ENCODE data around the gene DSCAML1. TPM values are rescaled to one million over a fixed set of nuclear protein-coding genes. Genes with fewer than 3 reads are reported as not detected.

Gene DSCAML1
- total RNA-seq, 1 donor from 2014 or later, result 0.16 TPM

DNA sequence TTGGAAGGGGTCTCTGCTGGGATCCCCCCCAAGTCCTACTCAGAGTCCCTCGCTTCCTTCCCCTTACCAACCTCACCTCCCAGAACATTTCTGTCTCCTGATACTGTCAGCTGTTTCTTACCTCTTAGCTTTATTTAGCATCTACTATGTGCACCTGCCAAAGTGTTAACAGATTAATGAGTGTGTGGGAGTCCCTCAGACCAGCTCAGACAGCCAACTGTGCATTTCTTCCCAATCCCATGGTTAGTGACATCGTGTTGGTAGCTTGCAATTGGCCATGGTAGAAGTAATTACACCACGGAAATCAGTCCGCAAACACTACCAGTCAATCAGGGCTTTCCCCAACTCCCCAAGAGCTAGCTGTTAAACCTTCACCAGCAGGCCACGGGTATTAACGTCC is 150.6 kb downstream of the DSCAML1 start:
- Histone ChIP-seq H3K9ac (ENCODE audit: low read length) (no peak overlapping the region), H3K4me2 (ENCODE audit: low read length) (no peak overlapping the region), H3K4me1 (ENCODE audit: insufficient read depth, low read length) (no peaks in the 10 kb centered on the region), H3K9me3 (ENCODE audit: insufficient read depth, low read depth, low read length) (no peaks in the 10 kb centered on the region), H3K27me3 (ENCODE audit: insufficient read depth, low read length) (peaks cover 2% of the 10 kb centered on the region), H3K4me3 (ENCODE audit: insufficient read depth, low read depth, low read length) (no peak overlapping the region), H2AFZ (ENCODE audit: low read depth, low read length) (no peak overlapping the region), H4K20me1 (ENCODE audit: insufficient read depth, low read length) (no peaks in the 10 kb centered on the region), H3K79me2 (ENCODE audit: insufficient read depth, low read length) (no peaks in the 10 kb centered on the region), H3K27ac (ENCODE audit: low read depth, low read length) (no peak overlapping the region), H3K36me3 (ENCODE audit: insufficient read depth, low read length) (no peaks in the 10 kb centered on the region)
- peaks cover 9% of the 10 kb centered on the region for H3K4me1 Mint-ChIP-seq (ENCODE audit: low read depth, unreplicated experiment)
- H3K27me3 Mint-ChIP-seq (ENCODE audit: low read depth, unreplicated experiment), result peaks cover 60% of the 10 kb centered on the region
- no peak for DNase-seq (ENCODE audit: low read depth)
- FAIRE-seq, result no peak
- no peaks in the 10 kb centered on the region for H3K9me3 Mint-ChIP-seq (ENCODE audit: unreplicated experiment)
- TF ChIP-seq, protein P1, sequence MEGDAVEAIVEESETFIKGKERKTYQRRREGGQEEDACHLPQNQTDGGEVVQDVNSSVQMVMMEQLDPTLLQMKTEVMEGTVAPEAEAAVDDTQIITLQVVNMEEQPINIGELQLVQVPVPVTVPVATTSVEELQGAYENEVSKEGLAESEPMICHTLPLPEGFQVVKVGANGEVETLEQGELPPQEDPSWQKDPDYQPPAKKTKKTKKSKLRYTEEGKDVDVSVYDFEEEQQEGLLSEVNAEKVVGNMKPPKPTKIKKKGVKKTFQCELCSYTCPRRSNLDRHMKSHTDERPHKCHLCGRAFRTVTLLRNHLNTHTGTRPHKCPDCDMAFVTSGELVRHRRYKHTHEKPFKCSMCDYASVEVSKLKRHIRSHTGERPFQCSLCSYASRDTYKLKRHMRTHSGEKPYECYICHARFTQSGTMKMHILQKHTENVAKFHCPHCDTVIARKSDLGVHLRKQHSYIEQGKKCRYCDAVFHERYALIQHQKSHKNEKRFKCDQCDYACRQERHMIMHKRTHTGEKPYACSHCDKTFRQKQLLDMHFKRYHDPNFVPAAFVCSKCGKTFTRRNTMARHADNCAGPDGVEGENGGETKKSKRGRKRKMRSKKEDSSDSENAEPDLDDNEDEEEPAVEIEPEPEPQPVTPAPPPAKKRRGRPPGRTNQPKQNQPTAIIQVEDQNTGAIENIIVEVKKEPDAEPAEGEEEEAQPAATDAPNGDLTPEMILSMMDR (IDR thresholded peaks at IDR 0.05; ENCODE audit: insufficient read depth, low read depth, low read length), result no peak
- no peak for TF ChIP-seq EZH2 (IDR thresholded peaks at IDR 0.05; ENCODE audit: insufficient read depth, low read length)
- H3K4me3 Mint-ChIP-seq (ENCODE audit: unreplicated experiment), result no peak overlapping the region
- H3K36me3 Mint-ChIP-seq (ENCODE audit: low read depth, unreplicated experiment), result no peaks in the 10 kb centered on the region
- no peak overlapping the region for H3K27ac Mint-ChIP-seq (ENCODE audit: unreplicated experiment)

DNA sequence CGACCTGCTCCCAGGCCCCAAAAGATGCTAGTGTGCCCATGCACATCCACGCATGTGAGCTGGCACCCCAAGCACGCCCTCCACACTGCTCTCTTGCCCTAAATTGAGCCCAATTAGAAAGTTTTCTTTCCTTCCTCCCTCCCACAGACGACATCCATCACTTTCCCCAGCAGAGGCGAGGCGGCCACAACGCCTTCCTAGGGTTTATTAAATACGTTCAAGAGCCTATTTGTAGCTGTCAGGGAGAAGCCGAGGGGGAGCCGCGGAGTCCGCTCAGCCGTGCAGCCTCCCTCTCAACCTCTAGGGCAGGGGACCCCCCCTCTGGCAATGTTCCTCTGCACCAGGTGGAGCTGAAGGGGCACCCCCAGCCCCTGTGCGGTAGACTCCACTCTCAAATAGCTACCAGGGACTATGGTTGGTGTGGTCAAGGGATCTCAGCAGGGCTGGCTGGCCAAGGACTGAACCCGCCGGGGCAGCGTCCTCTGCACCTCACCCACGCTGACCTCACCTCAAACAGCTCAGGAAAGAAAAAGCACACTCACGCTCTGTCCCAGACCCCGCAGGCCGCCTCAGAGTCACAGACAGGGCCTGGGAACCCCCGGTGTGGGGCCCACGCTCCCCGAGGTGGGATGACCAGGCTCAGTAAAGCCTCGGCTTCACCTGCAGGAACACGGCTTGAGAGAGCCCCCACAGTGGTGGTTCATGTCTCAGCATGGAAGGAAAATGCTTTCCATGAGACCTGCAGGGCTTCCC is 152.4 kb downstream of the DSCAML1 start:
- Histone ChIP-seq H2AFZ (ENCODE audit: low read depth, low read length) (no peak overlapping the region), H3K27ac (ENCODE audit: low read depth, low read length) (no peak overlapping the region), H3K79me2 (ENCODE audit: insufficient read depth, low read length) (no peaks in the 10 kb centered on the region), H3K4me1 (ENCODE audit: insufficient read depth, low read length) (no peaks in the 10 kb centered on the region), H3K4me3 (ENCODE audit: insufficient read depth, low read depth, low read length) (no peak overlapping the region), H3K27me3 (ENCODE audit: insufficient read depth, low read length) (peaks cover 2% of the 10 kb centered on the region), H3K9me3 (ENCODE audit: insufficient read depth, low read depth, low read length) (no peaks in the 10 kb centered on the region), H3K9ac (ENCODE audit: low read length) (no peak overlapping the region), H3K36me3 (ENCODE audit: insufficient read depth, low read length) (no peaks in the 10 kb centered on the region), H4K20me1 (ENCODE audit: insufficient read depth, low read length) (no peaks in the 10 kb centered on the region), H3K4me2 (ENCODE audit: low read length) (no peak overlapping the region)
- H3K4me3 Mint-ChIP-seq (ENCODE audit: unreplicated experiment), result no peak overlapping the region
- H3K27ac Mint-ChIP-seq (ENCODE audit: unreplicated experiment), result no peak overlapping the region
- H3K9me3 Mint-ChIP-seq (ENCODE audit: unreplicated experiment), result peaks cover 3% of the 10 kb centered on the region
- peaks cover 69% of the 10 kb centered on the region for H3K27me3 Mint-ChIP-seq (ENCODE audit: low read depth, unreplicated experiment)
- DNase-seq (ENCODE audit: low read depth) (no peak), FAIRE-seq (no peak)
- H3K36me3 Mint-ChIP-seq (ENCODE audit: low read depth, unreplicated experiment), result no peaks in the 10 kb centered on the region
- TF ChIP-seq EZH2 (IDR thresholded peaks at IDR 0.05; ENCODE audit: insufficient read depth, low read length), result no peak
- TF ChIP-seq, protein P1 (IDR thresholded peaks at IDR 0.05; ENCODE audit: insufficient read depth, low read depth, low read length), result no peak
- peaks cover 5% of the 10 kb centered on the region for H3K4me1 Mint-ChIP-seq (ENCODE audit: low read depth, unreplicated experiment)
